ENCODE measurements around the gene SYNDIG1L. TPM values are rescaled to one million over a fixed set of nuclear protein-coding genes. Genes with fewer than 3 reads are reported as not detected.

SYNDIG1L gene
- total and polyA plus RNA-seq, 2 of the 4 experiments (the other 2 are of a cell fraction): not detected

DNA sequence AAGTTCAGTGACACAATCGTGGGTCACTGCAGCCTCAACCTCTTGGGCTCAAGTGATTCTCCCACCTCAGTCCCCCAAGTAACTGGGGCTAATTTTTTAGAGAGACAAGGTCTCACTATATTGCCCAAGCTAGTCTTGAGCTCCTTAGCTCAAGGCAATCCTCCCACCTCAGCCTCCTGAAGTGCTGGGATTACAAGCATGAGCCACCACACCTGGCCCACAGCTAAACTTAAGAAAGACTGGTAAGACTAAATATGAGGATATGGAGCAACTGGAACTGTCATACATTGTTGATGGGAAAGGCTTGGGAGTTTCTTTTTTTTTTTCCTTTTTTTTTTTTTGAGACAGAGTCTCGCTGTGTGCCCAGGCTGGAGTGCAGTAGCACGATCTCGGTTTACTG is 43.8 kb downstream of the SYNDIG1L start:
- no peak overlapping the region for H2AK5ac ChIP-seq (ENCODE audit: low read depth, low read length)
- H3K4ac ChIP-seq (ENCODE audit: low read depth, low read length): no peak overlapping the region
- intact Hi-C loops (cut with micrococcal nuclease): no loop called here
- WGBS, 2 experiments (ENCODE audit: extremely low coverage in 2 of 2, insufficient read length in 1 of 2): 100% methylated on average over 2 of the region's 4 CpGs; no CpG with 5 or more reads in 1 of the 2 experiments
- DNase-seq: no peak
- no peak overlapping the region for H3K4me3 ChIP-seq (ENCODE audit: insufficient read depth, low read depth, low read length)
- dilution Hi-C loops (cut with HindIII; ENCODE audit: low sequenced_read_pairs, unreplicated experiment): no loop called here
- H2BK15ac ChIP-seq (ENCODE audit: low read depth, low read length): no peak overlapping the region
- no TSS peak for BruUV-seq (replicated peaks)
- H2AK9ac ChIP-seq (replicated peaks; ENCODE audit: low read depth, low read length, poor library complexity): no peak overlapping the region
- H3K27ac ChIP-seq (ENCODE audit: insufficient read depth, low read length): no peak overlapping the region
- TF ChIP-seq MXI1 (IDR thresholded peaks at IDR 0.05; ENCODE audit: borderline replicate concordance, low read depth, low read length) (no peak), NFE2L2 (IDR thresholded peaks at IDR 0.05; ENCODE audit: low read depth, low read length) (no peak), RFX5 (IDR thresholded peaks at IDR 0.05; ENCODE audit: low read depth, low read length) (no peak), SMC3 (IDR thresholded peaks at IDR 0.05; ENCODE audit: low read depth, low read length) (no peak), CHD1 (IDR thresholded peaks at IDR 0.05; ENCODE audit: low read depth, low read length) (no peak), RCOR1 (IDR thresholded peaks at IDR 0.05; ENCODE audit: insufficient replicate concordance, low read length) (no peak), BHLHE40 (IDR thresholded peaks at IDR 0.05; ENCODE audit: low read depth, low read length) (no peak), CEBPB (IDR thresholded peaks at IDR 0.05; ENCODE audit: low read depth, low read length) (no peak), MAZ (IDR thresholded peaks at IDR 0.05; ENCODE audit: borderline replicate concordance, low read depth, low read length) (no peak), RAD21 (IDR thresholded peaks at IDR 0.05; ENCODE audit: low read length) (no peak), MAFK (IDR thresholded peaks at IDR 0.05; ENCODE audit: low read depth, low read length) (no peak), POLR2A (IDR thresholded peaks at IDR 0.05; ENCODE audit: low read depth, low read length) (no peak)
- TF ChIP-seq, protein P1, sequence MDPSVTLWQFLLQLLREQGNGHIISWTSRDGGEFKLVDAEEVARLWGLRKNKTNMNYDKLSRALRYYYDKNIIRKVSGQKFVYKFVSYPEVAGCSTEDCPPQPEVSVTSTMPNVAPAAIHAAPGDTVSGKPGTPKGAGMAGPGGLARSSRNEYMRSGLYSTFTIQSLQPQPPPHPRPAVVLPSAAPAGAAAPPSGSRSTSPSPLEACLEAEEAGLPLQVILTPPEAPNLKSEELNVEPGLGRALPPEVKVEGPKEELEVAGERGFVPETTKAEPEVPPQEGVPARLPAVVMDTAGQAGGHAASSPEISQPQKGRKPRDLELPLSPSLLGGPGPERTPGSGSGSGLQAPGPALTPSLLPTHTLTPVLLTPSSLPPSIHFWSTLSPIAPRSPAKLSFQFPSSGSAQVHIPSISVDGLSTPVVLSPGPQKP (IDR thresholded peaks at IDR 0.05; ENCODE audit: borderline replicate concordance, low read depth, low read length): no peak
- TF ChIP-seq, protein P2, sequence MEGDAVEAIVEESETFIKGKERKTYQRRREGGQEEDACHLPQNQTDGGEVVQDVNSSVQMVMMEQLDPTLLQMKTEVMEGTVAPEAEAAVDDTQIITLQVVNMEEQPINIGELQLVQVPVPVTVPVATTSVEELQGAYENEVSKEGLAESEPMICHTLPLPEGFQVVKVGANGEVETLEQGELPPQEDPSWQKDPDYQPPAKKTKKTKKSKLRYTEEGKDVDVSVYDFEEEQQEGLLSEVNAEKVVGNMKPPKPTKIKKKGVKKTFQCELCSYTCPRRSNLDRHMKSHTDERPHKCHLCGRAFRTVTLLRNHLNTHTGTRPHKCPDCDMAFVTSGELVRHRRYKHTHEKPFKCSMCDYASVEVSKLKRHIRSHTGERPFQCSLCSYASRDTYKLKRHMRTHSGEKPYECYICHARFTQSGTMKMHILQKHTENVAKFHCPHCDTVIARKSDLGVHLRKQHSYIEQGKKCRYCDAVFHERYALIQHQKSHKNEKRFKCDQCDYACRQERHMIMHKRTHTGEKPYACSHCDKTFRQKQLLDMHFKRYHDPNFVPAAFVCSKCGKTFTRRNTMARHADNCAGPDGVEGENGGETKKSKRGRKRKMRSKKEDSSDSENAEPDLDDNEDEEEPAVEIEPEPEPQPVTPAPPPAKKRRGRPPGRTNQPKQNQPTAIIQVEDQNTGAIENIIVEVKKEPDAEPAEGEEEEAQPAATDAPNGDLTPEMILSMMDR (conservative IDR thresholded peaks at IDR 0.05; ENCODE audit: low read depth, low read length): no peak
- H3K9me1 ChIP-seq (ENCODE audit: insufficient read depth, low read length): no peaks in the 10 kb centered on the region
- H3K9me3 ChIP-seq (ENCODE audit: control insufficient read depth, insufficient read depth, low read length): no peaks in the 10 kb centered on the region
- peaks cover 3% of the 10 kb centered on the region; the same call in 1 of the 2 replicates for H3K4me1 ChIP-seq (ENCODE audit: control insufficient read depth, insufficient read depth, low read length)
- H2BK20ac ChIP-seq (ENCODE audit: low read depth, low read length): no peak overlapping the region
- H3K36me3 ChIP-seq (ENCODE audit: control insufficient read depth, insufficient read depth, low read length): no peaks in the 10 kb centered on the region
- POLR2A ChIA-PET (ENCODE audit: unreplicated experiment): no interaction called here
- no peaks in the 10 kb centered on the region; the same call in 1 of the 2 replicates for H4K20me1 ChIP-seq (ENCODE audit: insufficient read depth, low read length)
- no peak overlapping the region for H2BK5ac ChIP-seq (ENCODE audit: low read depth, low read length, poor library complexity, severe bottlenecking)
- H3K27me3 ChIP-seq (ENCODE audit: control insufficient read depth, insufficient read depth, low read length): peaks cover 12% of the 10 kb centered on the region
- no peak overlapping the region for H3K18ac ChIP-seq (ENCODE audit: low read depth, low read length)
- H3K56ac ChIP-seq (ENCODE audit: extremely low read depth, insufficient read depth, low read length): no peak overlapping the region
- CTCF ChIA-PET: no interaction called here
- H3K79me1 ChIP-seq (ENCODE audit: low read depth in 1 of 2, low read length in 2 of 2): no peaks in the 10 kb centered on the region
- H4K8ac ChIP-seq (ENCODE audit: low read depth in 2 of 2, low read length in 2 of 2): no peak overlapping the region
- no peak overlapping the region for H3K4me2 ChIP-seq (ENCODE audit: low read depth, low read length)
- no peak overlapping the region for H4K91ac ChIP-seq (ENCODE audit: insufficient read depth, low read depth, low read length)
- no peak overlapping the region for H2AFZ ChIP-seq (replicated peaks; ENCODE audit: low read length, poor library complexity)
- no peak for ATAC-seq (ENCODE audit: low read depth)
- H2BK120ac ChIP-seq (ENCODE audit: low read depth, low read length): no peak overlapping the region
- H3K9ac ChIP-seq (ENCODE audit: low read depth, low read length): no peak overlapping the region
- in situ Hi-C loops (cut with MboI; ENCODE audit: low sequenced_read_pairs): no loop called here
- no peak overlapping the region for H3K23ac ChIP-seq (ENCODE audit: low read depth, low read length)
- no peak overlapping the region for H3K14ac ChIP-seq (replicated peaks; ENCODE audit: low read depth, low read length)
- H4K5ac ChIP-seq (ENCODE audit: low read depth, low read length): no peak overlapping the region
